Mesendoderm (in vitro differentiated cells): Measurements from ENCODE around the gene LCA5. TPM values are rescaled to one million over a fixed set of nuclear protein-coding genes. Genes with fewer than 3 reads are reported as not detected.
A peak's percentile ranks its signal among the peaks of the same experiment; 100 is the strongest.
"Not testable (repeated sequence)": the region's sequence is repeated elsewhere in the genome, so short reads cannot be mapped to it uniquely, and the experiment has no call there.

ENCODE experiments used
- DNase-seq: peaks from one replicate; pipeline ENCODE4 v3.0.0; 2013
- H2AK5ac ChIP-seq: 2 replicates; pipeline ENCODE4 v1.6.1; 2013; ENCODE audit warnings: low read length, inconsistent platforms
- H2BK120ac ChIP-seq: 2 replicates; pipeline ENCODE4 v1.6.1; 2013; ENCODE audit warnings: low read depth, mild to moderate bottlenecking, low read length, moderate library complexity, mixed read lengths
- H2BK15ac ChIP-seq: replicated peaks from 2 replicates; pipeline ENCODE4 v1.6.1; 2013; ENCODE audit warnings: low read depth, mild to moderate bottlenecking, moderate library complexity
- H2BK5ac ChIP-seq: 2 replicates; pipeline ENCODE4 v1.6.1; 2013; ENCODE audit warnings: low read length, inconsistent platforms
- H3K18ac ChIP-seq: 2 replicates; pipeline ENCODE4 v1.6.1; 2013; ENCODE audit warnings: mild to moderate bottlenecking, low read length, mixed read lengths
- H3K23ac ChIP-seq: one replicate; pipeline ENCODE4 v1.6.1; 2013; ENCODE audit warnings: low read length
- H3K27ac ChIP-seq: 2 replicates; pipeline ENCODE4 v1.5.1; 2013; ENCODE audit warnings: low read depth, mild to moderate bottlenecking, inconsistent platforms, low read length, moderate library complexity
- H3K27me3 ChIP-seq: 2 replicates; pipeline ENCODE4 v1.6.1; 2013; ENCODE audit warnings: low read length, control low read depth, mild to moderate bottlenecking, inconsistent platforms; ENCODE audit not compliant: insufficient read depth, poor library complexity
- H3K36me3 ChIP-seq: 2 replicates; pipeline ENCODE4 v1.6.1; 2013; ENCODE audit warnings: low read length, inconsistent platforms; ENCODE audit not compliant: control insufficient read depth, insufficient read depth
- H3K4ac ChIP-seq: one replicate; pipeline ENCODE4 v1.6.1; 2013; ENCODE audit warnings: low read depth, mild to moderate bottlenecking, low read length, moderate library complexity
- H3K4me1 ChIP-seq: 2 replicates; pipeline ENCODE4 v1.6.1; 2013; ENCODE audit warnings: low read depth, low read length, inconsistent platforms; ENCODE audit not compliant: control insufficient read depth
- H3K4me2 ChIP-seq: 2 replicates; pipeline ENCODE4 v1.6.1; 2013; ENCODE audit warnings: low read length
- H3K4me3 ChIP-seq: 2 replicates; pipeline ENCODE4 v1.5.1; 2013; ENCODE audit warnings: mild to moderate bottlenecking, low read length
- H3K56ac ChIP-seq: one replicate; pipeline ENCODE4 v1.6.1; 2013; ENCODE audit warnings: low read length
- H3K79me1 ChIP-seq: 2 replicates; pipeline ENCODE4 v1.6.1; 2013; ENCODE audit warnings: low read length, inconsistent platforms
- H3K79me2 ChIP-seq: 2 replicates; pipeline ENCODE4 v1.6.1; 2013; ENCODE audit warnings: mild to moderate bottlenecking, low read length; ENCODE audit not compliant: control insufficient read depth, insufficient read depth
- H3K9ac ChIP-seq: 2 replicates; pipeline ENCODE4 v1.6.1; 2013; ENCODE audit warnings: low read length, inconsistent platforms
- H4K5ac ChIP-seq: one replicate; pipeline ENCODE4 v1.6.1; 2013; ENCODE audit warnings: low read length
- H4K8ac ChIP-seq: one replicate; pipeline ENCODE4 v1.6.1; 2013; ENCODE audit warnings: low read depth, mild to moderate bottlenecking, control low read depth, low read length, moderate library complexity
- WGBS: extraction: QIAGEN DNeasy Blood & Tissue Kit; methylation state at CpG from one replicate; pipeline ENCODE4 v1.1.7; 2013; ENCODE audit warnings: low lambda C conversion rate, missing lambda C conversion rate; ENCODE audit not compliant: insufficient coverage; ENCODE audit errors: extremely low coverage; 5-methylcytosine and 5-hydroxymethylcytosine counted together
- polyA plus RNA-seq, 2 experiments: library from polyadenylated mRNA; stranded (reverse); fragments of 200-250 nt; gene quantifications; one replicate each; pipeline ENCODE4 v1.2.3, GENCODE V29; 2013

LCA5 gene
- 1.4 TPM for polyA plus RNA-seq (2013, experiment 1 of 2)
- 1.8 TPM for polyA plus RNA-seq (2013, experiment 2 of 2)

DNA sequence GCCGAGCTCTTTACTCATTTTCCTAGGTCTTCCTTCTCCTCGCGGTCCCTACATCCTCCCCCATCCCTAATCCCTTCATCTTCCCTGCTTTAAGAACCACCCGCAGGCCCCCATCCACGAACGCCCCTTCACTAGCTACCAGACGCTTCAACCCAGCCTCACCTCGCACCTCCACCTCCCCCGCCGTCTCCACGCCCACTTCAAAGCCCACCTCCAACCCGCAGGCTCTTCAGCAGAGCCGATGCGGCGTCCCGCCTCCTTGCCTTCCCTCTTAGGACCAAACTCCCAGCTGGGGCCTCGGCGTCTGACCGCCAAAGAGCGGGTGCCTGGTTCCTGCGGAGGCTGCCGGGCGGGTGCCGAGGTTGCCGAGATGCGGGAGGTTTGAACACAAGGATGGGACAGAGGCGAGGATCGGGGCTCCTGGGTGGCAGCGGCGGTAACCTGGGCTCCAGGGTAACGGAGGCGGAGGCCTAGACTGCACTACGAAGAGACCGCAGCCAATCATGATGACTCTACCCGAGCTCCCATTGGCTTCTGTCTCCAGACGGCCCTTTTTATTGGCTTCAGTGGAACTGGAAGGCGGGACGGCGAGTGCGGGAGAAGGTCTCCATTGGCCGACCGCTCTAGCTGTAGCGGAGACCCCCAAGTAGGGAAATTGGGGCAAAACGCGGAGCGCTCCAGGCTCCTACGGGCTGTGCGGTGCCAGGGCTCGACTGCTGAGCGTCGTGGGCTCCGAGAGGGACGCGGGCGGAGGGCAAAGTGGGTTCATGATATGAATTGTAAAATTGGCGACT, at the start of gene LCA5:
Gene LCA5, minus strand, starts transcription at position 477 of the 794 bp plus-strand sequence. CDS start 18,536 bp downstream, outside the sequence.
- H3K23ac ChIP-seq: no peak within 1 kb of the TSS
- H2BK15ac ChIP-seq: peak within 1 kb of the TSS; percentile 2
- no peaks in the 10 kb centered on the region for H3K4me1 ChIP-seq
- H3K18ac ChIP-seq: peak within 1 kb of the TSS; percentile 72
- no peak within 1 kb of the TSS for H3K4ac ChIP-seq
- WGBS: no CpG with 5 or more reads among the region's 56 CpGs
- peaks cover 1% of the 10 kb centered on the region for H3K79me2 ChIP-seq
- peak within 1 kb of the TSS; percentile 91 for H3K4me3 ChIP-seq
- H3K56ac ChIP-seq: peak within 1 kb of the TSS; percentile 94
- H2BK5ac ChIP-seq: peak within 1 kb of the TSS; percentile 10
- H3K36me3 ChIP-seq: no peaks in the 10 kb centered on the region
- H3K27ac ChIP-seq: peak within 1 kb of the TSS; percentile 72
- H3K9ac ChIP-seq: peak within 1 kb of the TSS; percentile 88
- peak within 1 kb of the TSS; percentile 91 for H3K4me2 ChIP-seq
- H3K27me3 ChIP-seq: no peaks in the 10 kb centered on the region
- no peak within 1 kb of the TSS for H2BK120ac ChIP-seq
- peak; percentile 99 for DNase-seq
- H3K79me1 ChIP-seq: peaks cover 2% of the 10 kb centered on the region
- H4K8ac ChIP-seq: no peak within 1 kb of the TSS
- H2AK5ac ChIP-seq: no peak within 1 kb of the TSS
- H4K5ac ChIP-seq: no peak within 1 kb of the TSS

DNA sequence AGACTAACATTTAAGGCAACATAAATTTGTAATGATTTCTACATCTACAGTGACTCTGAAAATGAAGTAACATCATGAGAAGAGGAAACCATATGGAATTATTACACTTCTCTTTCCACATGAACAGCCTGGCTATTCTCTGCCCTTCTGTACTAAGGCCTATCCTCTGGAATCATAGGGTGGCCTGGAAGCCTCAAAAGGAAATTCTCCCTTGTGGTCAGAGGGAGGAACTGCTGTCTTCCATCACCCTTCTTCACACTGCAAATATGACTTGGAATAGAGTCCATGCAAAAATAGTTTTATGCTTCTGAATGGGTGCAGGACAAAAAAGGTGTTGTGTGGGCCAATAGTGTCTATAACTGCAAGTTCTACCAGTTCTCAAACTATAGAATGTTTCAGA, 49.3 kb upstream of the LCA5 start:
- H2BK120ac ChIP-seq: no peak overlapping the region
- H3K4me1 ChIP-seq: no peaks in the 10 kb centered on the region
- H3K27me3 ChIP-seq: no peaks in the 10 kb centered on the region
- no peaks in the 10 kb centered on the region for H3K36me3 ChIP-seq
- H2AK5ac ChIP-seq: no peak overlapping the region
- no peak overlapping the region for H2BK5ac ChIP-seq
- H3K79me2 ChIP-seq: no peaks in the 10 kb centered on the region
- H3K79me1 ChIP-seq: no peaks in the 10 kb centered on the region
- no peak overlapping the region for H3K9ac ChIP-seq
- H2BK15ac ChIP-seq: no peak overlapping the region
- peak; percentile 68 for DNase-seq
- H4K8ac ChIP-seq: no peak overlapping the region
- no peak overlapping the region for H3K4ac ChIP-seq
- no peak overlapping the region for H3K23ac ChIP-seq
- no peak overlapping the region for H3K4me2 ChIP-seq
- no peak overlapping the region for H3K4me3 ChIP-seq
- H3K56ac ChIP-seq: no peak overlapping the region
- H3K27ac ChIP-seq: no peak overlapping the region
- no peak overlapping the region for H4K5ac ChIP-seq
- no peak overlapping the region for H3K18ac ChIP-seq

DNA sequence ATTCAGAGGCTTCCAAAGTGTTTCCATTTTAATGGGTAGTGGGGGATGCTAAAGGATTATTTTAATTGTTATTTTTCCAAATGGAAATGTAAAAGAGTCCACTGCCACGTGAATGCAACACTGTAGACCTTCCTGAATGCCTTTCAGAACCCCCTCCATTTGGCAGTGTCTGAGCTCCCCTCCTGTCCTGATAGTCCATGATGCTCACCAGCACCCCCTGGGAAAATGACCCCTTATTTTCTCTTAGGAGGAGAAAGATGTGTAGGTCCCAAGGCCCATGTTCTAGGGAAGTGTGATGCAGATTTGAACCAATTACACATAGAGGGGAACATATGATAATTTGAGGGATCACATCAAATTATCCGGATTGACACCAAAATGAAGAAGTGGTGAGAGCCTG, 47.1 kb upstream of the LCA5 start:
- no peaks in the 10 kb centered on the region for H3K36me3 ChIP-seq
- no peak overlapping the region for H4K8ac ChIP-seq
- H4K5ac ChIP-seq: no peak overlapping the region
- H3K4me3 ChIP-seq: no peak overlapping the region
- H3K56ac ChIP-seq: no peak overlapping the region
- H3K79me2 ChIP-seq: no peaks in the 10 kb centered on the region
- H3K23ac ChIP-seq: no peak overlapping the region
- no peak overlapping the region for H2BK15ac ChIP-seq
- DNase-seq: peak; percentile 29
- no peak overlapping the region for H3K9ac ChIP-seq
- H3K27me3 ChIP-seq: no peaks in the 10 kb centered on the region
- H3K27ac ChIP-seq: no peak overlapping the region
- no peak overlapping the region for H2BK120ac ChIP-seq
- WGBS: no CpG with 5 or more reads among the region's 2 CpGs
- no peak overlapping the region for H3K4ac ChIP-seq
- no peaks in the 10 kb centered on the region for H3K79me1 ChIP-seq
- H3K4me2 ChIP-seq: no peak overlapping the region
- H2BK5ac ChIP-seq: no peak overlapping the region
- H3K18ac ChIP-seq: no peak overlapping the region
- no peaks in the 10 kb centered on the region for H3K4me1 ChIP-seq
- H2AK5ac ChIP-seq: no peak overlapping the region

DNA sequence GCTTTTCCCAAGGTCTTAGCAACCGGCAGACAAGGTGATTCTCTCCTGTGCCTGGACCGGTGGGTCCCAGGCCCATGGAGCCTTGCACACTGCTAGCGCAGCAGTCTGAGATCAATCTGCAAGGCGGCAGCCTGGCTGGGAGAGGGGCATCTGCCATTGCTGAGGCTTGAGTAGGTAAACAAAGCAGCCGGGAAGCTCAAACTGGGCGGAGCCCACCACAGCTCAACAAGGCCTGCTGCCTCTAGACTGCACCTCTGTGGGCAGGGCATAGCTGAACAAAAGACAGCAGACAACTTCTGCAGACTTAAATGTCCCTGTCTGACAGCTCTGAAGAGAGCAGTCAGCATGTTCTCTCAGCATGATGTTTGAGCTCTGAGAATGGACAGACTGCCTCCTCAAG, 40.7 kb upstream of the LCA5 start:
- H3K4me1 ChIP-seq, H3K4ac ChIP-seq, H3K18ac ChIP-seq, H3K23ac ChIP-seq, H2BK120ac ChIP-seq, H3K36me3 ChIP-seq, H3K56ac ChIP-seq, H2AK5ac ChIP-seq, H3K79me1 ChIP-seq, H4K8ac ChIP-seq, H3K4me3 ChIP-seq, H3K9ac ChIP-seq, H3K27ac ChIP-seq, DNase-seq, H2BK5ac ChIP-seq, H3K4me2 ChIP-seq, H3K79me2 ChIP-seq, H2BK15ac ChIP-seq, H3K27me3 ChIP-seq, H4K5ac ChIP-seq: not testable (repeated sequence)
- WGBS: no CpG with 5 or more reads among the region's 6 CpGs

DNA sequence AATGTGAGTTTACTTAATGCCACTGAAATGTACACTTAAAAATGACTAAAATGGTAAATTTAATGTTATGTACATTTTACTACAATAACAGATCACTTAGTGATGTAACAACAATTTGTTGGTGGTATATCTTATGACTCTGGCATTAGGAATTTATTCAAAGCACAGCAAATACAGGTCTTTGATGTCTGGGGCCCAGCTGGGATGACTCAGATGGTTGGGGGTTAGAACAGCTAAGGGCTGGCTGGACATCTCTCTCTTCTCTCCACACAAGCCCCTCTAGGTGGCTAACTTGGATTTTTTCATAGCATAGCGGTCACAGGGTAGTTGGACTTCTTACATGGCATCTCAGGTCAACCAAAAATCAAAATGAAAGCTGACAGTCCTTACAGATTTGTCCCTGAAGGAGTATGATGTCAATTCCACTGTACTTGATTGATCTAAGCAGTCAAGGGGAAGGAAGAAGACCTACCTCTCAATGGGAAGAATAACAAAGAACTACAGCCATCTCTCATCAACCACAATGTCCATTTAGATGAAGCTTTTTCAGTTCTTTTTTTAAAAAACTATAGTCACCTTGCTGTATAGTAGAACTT, 37.5 kb upstream of the LCA5 start:
- Histone ChIP-seq H2AK5ac (peak overlapping the region; percentile 27), H4K5ac (peak overlapping the region; percentile 0), H3K27ac (peak overlapping the region; percentile 17), H4K8ac (no peak overlapping the region), H2BK120ac (peak overlapping the region; percentile 88), H3K9ac (no peak overlapping the region), H3K36me3 (no peaks in the 10 kb centered on the region), H3K18ac (no peak overlapping the region), H3K4ac (no peak overlapping the region), H3K4me3 (no peak overlapping the region), H3K79me2 (no peaks in the 10 kb centered on the region), H2BK15ac (peak overlapping the region; percentile 64), H3K23ac (no peak overlapping the region), H2BK5ac (peak overlapping the region; percentile 83), H3K56ac (no peak overlapping the region), H3K27me3 (no peaks in the 10 kb centered on the region), H3K79me1 (no peaks in the 10 kb centered on the region), H3K4me1 (peaks cover 6% of the 10 kb centered on the region), H3K4me2 (no peak overlapping the region)
- no CpG with 5 or more reads among the region's 1 CpG for WGBS
- DNase-seq: peak; percentile 90
